Right lobe of liver (tissue), 4 donors: ENCODE measurements around the gene GLT8D2.

Experiments
- POLR2A ChIP-seq: fragments of 450-650 bp; IDR thresholded peaks from one replicate; pipeline ENCODE4 v1.6.1; 2017; ENCODE audit warnings: antibody characterized with exemption, mild to moderate bottlenecking
- TF ChIP-seq, protein P1 (sequence below), 4 donors: fragments of 200-600 bp in 3 of 4; fragments of 450-650 bp in 1 of 4; IDR thresholded peaks; one replicate each; pipeline versions ENCODE4 v1.5.1 to v1.8.0; 2016 to 2022; ENCODE audit warnings: antibody characterized with exemption in 4 of 4, mild to moderate bottlenecking in 2 of 4
- donor health status: DM: no; HTN: no; CAD: no.
- donor health status: DM: no; HTN: no; CAD: no.
- donor health status: DM: no; HTN: yes; CAD: no.

DNA sequence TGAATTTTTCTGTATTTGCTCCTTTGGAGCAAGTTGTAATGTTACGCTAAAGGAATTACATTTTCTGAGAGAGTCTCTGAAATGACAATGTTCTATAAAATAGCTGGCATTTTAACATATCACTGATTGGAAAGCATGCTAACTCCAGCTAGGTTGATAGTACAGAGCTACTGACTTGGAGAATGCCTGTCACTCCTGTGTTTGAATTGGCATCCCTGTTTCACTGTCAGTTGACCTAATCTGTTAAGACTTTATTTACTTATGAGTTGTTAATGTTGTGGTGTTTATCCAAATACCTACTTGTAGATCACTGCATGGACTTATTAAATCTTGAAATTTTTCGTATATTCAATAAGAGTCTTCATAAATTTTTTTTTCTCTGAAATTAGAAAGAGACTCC is 48.0 kb upstream of the GLT8D2 start:
- TF ChIP-seq, protein P1, sequence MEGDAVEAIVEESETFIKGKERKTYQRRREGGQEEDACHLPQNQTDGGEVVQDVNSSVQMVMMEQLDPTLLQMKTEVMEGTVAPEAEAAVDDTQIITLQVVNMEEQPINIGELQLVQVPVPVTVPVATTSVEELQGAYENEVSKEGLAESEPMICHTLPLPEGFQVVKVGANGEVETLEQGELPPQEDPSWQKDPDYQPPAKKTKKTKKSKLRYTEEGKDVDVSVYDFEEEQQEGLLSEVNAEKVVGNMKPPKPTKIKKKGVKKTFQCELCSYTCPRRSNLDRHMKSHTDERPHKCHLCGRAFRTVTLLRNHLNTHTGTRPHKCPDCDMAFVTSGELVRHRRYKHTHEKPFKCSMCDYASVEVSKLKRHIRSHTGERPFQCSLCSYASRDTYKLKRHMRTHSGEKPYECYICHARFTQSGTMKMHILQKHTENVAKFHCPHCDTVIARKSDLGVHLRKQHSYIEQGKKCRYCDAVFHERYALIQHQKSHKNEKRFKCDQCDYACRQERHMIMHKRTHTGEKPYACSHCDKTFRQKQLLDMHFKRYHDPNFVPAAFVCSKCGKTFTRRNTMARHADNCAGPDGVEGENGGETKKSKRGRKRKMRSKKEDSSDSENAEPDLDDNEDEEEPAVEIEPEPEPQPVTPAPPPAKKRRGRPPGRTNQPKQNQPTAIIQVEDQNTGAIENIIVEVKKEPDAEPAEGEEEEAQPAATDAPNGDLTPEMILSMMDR (IDR thresholded peaks at IDR 0.05): no peak
- TF ChIP-seq POLR2A: no peak
